ENCODE results near the gene NOTO. TPM values are rescaled to one million over a fixed set of nuclear protein-coding genes. Genes with fewer than 3 reads are reported as not detected.
A peak's percentile ranks its signal among the peaks of the same experiment; 100 is the strongest.
"Not testable (repeated sequence)": the region's sequence is repeated elsewhere in the genome, so short reads cannot be mapped to it uniquely, and the experiment has no call there.

Gene NOTO, protein sequence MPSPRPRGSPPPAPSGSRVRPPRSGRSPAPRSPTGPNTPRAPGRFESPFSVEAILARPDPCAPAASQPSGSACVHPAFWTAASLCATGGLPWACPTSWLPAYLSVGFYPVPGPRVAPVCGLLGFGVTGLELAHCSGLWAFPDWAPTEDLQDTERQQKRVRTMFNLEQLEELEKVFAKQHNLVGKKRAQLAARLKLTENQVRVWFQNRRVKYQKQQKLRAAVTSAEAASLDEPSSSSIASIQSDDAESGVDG
- polyA plus RNA-seq (2012; ENCODE audit: missing spikeins) = not detected

DNA sequence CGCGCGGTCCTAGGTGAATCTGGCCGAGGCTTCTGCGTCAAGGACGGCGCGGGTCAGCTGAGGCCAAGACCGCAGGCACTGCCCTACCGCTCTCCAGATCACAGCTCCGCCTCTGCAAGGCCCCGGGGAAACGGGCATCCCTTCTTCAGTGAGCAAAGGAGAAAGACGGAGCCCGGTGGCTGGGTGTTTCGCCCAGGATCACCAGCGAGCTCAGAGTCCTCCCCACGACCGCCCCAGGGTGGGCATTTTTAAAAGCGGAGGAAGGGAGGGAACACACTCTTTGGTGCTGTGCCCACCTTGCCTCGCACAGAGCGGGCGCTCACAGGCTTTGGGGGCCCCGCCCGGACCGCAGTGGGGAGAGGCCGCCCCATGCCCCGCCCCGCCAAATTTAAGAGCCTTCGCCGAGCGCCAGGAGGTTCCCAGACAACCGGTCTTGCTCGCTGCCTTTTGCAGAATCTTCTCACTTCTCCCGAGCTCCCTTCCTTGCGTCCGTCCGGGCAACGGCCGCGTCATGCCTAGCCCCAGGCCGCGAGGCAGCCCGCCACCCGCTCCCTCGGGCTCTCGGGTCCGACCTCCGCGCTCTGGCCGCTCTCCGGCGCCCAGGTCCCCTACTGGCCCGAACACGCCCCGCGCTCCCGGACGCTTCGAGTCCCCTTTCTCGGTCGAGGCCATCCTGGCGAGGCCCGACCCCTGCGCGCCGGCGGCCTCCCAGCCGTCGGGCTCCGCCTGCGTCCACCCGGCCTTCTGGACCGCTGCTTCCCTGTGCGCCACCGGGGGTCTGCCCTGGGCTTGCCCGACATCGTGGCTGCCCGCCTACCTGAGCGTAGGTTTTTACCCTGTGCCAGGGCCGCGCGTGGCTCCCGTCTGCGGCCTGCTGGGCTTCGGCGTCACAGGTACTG, at the start of gene NOTO:
Gene NOTO (plus strand): TSS at position 419 of the 899 bp plus-strand sequence. CDS start 93 bp downstream, at position 512.
- no peak for DNase-seq (ENCODE audit: insufficient read length)

DNA sequence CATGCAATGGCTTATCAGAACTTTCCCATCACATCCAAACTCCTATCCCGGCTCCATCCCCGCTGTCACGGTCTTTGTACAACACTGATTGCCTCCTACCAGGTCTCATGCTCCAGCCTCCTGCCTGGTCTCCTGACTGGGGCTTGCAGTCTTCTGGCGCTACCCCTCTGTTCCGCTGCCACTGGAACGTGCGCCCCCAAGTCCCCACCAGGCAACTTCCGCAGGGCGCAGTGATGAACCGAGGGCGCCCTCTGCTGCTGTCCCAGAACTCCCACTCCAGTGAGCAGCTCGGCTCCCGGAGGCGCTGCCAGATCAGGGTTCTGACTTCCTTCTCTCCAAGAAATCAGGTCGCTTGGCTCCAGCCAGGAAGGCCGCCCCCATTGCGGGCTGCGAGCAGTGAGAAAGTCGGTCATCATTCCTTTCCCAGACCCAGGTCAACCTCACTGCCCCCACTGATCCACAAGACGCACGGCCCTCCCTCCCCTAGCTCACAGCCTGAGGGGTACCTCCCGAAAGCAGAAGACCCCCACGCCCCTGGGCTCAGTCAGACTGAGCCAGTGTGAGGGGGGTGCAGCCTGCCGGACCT, 45.7 kb upstream of the NOTO start:
- TF ChIP-seq POLR2A (IDR thresholded peaks at IDR 0.05; ENCODE audit: low read depth, low read length) (no peak), POLR2AphosphoS5 (IDR thresholded peaks at IDR 0.05; ENCODE audit: low read depth, low read length) (no peak)
- FAIRE-seq (no peak), DNase-seq (ENCODE audit: insufficient read length) (no peak)

More for the DNA sequence above, at the start of gene NOTO:
- no peak for TF ChIP-seq TAF1 (IDR thresholded peaks at IDR 0.05; ENCODE audit: borderline replicate concordance, low read depth, low read length)
- TF ChIP-seq POLR2AphosphoS5 (IDR thresholded peaks at IDR 0.05; ENCODE audit: low read depth, low read length) = no peak
- no peak for TF ChIP-seq POLR2A (IDR thresholded peaks at IDR 0.05; ENCODE audit: low read depth, low read length)
- no peak for FAIRE-seq

DNA sequence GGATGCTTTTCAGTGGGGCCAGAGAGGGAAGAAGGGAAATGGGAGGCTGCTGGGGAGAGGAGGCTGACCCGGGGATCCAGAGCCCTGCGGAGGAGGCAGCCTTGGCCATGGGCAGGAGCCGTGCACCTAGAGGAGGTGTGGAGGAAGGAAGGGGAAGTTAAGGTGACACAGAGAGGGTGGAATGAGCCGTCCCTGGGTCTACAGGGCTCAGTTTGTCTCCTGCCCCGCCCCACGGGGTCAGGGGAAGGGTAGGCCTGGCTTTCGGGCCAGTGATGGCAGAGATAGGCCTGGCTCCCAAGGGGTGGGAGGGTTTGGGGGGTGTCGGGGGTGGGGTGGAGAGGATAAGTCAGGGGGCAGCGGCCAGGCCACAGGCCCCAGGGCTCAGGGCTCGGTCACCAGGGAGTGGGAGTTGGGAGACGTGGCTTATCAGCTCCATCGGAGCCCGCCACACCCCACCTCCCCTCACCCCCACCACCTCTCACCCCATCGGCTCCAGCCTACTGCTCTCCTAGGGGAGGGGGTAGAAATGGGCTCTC, 39.5 kb upstream of the NOTO start:
- FAIRE-seq = no peak
- TF ChIP-seq POLR2AphosphoS5 (IDR thresholded peaks at IDR 0.05; ENCODE audit: low read depth, low read length) (no peak), TAF1 (IDR thresholded peaks at IDR 0.05; ENCODE audit: borderline replicate concordance, low read depth, low read length) (no peak), POLR2A (IDR thresholded peaks at IDR 0.05; ENCODE audit: low read depth, low read length) (no peak)

DNA sequence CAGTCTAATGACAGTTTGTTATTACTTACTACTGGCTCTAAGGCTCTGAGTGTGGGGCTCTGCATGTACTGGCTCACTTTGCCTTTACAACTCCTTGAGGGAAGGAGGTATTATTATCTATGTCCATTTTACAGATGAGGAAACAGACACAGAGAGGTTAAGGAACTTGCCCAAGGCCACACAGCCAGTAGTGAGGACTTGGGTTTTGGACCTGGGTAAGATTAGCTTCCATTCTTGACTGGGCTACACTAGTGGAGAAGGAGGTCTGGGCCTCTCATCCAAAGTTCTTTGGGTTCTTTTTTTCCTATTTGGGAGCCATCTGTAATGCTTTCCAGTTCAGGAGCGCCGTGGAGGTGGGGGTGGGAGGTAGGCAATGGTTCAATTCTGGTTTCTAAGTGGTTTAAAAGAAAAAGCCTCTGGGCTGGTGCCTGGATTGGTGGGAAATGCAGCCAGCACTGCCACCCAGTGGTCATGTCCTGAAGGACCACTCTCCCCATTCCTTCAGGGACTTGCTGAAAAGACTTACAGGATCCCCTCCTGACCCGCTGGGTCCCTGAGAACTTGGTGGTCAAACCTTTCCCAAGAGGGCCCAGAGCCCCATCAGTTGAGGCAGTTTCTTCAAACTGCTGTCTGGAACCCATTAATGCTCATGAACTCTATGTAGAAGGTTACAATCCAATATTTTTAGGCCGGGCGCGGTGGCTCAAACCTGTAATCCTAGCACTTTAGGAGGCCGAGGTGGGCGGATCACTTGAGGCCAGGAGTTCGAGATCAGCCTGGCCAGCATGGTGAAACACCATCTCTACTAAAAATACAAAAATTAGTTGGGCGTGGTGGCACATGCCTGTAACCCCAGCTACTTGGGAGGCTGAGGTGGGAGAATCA, 38.6 kb upstream of the NOTO start:
- DNase-seq (ENCODE audit: insufficient read length) (peak; percentile 59), FAIRE-seq (no peak)
- TF ChIP-seq POLR2AphosphoS5 (IDR thresholded peaks at IDR 0.05; ENCODE audit: low read depth, low read length) (no peak), TAF1 (IDR thresholded peaks at IDR 0.05; ENCODE audit: borderline replicate concordance, low read depth, low read length) (no peak), POLR2A (IDR thresholded peaks at IDR 0.05; ENCODE audit: low read depth, low read length) (no peak)

More for the DNA sequence above, 39.5 kb upstream of the NOTO start:
- no peak for DNase-seq (ENCODE audit: insufficient read length)

DNA sequence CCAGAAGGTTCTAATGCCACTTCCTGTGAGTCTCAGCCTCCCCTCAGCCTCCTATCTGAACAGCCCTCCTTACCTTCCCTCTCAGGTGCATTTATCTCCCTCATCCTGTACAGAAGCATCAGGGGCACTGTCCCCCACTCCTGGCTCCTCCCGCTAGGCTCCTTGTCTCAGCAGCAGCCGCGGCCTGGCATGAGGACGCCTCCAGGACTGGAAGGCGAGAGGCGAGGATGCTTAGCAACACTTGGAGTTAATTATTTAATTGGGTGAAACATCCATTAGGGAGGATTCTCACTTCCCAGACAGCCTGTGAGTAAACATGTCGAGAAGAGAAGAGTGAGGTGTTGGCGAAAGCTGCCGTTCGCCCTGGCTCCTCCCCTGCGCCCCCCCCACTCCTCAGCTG, 36.4 kb upstream of the NOTO start:
- not testable (repeated sequence) for FAIRE-seq; DNase-seq (ENCODE audit: insufficient read length)

DNA sequence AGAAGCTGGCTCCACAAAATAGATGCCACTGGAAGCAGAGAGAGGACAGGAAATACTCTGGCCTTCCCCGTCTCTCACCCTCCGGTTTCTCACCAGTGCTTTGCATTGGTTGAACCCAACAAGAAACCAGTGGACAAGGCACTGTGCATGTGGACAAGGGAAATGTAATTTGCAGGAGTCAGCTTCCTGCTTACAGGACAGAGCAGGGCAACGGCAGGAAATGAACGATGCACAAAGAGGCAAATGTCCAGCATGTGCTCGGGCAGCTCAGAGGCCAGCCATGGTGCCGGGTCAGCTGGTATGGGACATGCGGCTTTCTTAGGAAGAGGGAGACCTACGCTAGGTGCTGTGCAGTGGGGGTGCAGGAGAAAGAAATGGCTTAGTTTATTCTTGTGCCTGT, 35.6 kb upstream of the NOTO start:
- not testable (repeated sequence) for FAIRE-seq; DNase-seq (ENCODE audit: insufficient read length)

DNA sequence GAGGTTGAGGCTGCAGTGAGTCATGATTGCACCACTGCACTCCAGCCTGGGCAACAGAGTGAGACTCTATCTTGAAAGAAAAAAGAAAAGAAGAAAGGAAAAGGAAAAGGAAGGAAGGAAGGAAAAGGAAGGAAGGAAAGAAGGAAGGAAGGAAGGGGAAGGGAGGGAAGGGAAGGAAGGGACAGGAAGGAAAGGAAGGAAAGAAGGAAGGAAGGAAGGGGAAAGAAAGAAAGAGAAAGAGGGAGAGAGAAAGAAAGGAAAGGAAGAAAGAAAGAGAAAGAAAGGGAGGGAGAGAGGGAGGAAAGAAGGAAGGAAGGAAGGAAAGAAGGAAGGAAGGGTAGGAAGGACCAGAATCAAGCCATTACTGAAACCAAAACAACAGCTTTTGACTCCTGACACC, 34.0 kb upstream of the NOTO start:
- not testable (repeated sequence) for DNase-seq (ENCODE audit: insufficient read length); FAIRE-seq

DNA sequence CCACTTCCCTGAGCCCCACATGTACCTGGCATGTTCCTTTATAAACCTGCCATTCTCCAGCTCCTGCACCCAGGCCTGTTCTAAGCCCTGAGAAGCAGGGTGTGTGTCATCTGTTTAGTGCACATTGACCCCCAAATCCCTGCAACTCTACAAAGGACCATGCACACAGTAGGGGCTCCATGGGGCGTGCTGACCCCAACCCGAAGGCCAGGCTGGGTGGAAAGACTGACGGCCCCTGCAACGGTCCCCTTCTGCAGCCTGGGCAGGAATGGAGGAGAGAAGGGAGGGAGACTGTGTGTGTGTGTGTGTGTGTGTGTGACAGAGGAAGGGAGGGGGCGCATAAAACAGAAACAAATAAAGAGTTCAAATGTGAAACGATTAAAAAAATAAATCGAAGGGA, 32.0 kb upstream of the NOTO start:
- not testable (repeated sequence) for DNase-seq (ENCODE audit: insufficient read length); FAIRE-seq

DNA sequence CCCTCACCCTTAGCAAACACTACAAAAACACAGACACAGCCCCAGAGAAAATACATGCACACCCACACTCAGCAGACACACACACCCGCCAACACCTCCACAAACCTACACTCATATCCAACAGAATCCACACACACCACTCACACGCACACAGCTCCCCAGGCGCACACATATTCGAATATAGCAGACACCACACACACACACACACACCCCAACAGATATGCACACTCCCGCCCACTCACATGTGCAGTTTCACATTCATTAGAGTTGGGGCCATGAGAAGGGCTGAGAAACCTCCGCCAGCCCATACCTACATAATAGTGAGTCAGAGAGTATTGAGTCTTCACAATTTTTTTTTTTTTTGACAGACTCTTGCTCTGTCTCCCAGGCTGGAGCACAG, 29.4 kb upstream of the NOTO start:
- no peak for TF ChIP-seq POLR2AphosphoS5 (IDR thresholded peaks at IDR 0.05; ENCODE audit: low read depth, low read length)
- TF ChIP-seq TAF1 (IDR thresholded peaks at IDR 0.05; ENCODE audit: borderline replicate concordance, low read depth, low read length) = no peak
- no peak for TF ChIP-seq POLR2A (IDR thresholded peaks at IDR 0.05; ENCODE audit: low read depth, low read length)
- FAIRE-seq = no peak
- DNase-seq (ENCODE audit: insufficient read length) = no peak

DNA sequence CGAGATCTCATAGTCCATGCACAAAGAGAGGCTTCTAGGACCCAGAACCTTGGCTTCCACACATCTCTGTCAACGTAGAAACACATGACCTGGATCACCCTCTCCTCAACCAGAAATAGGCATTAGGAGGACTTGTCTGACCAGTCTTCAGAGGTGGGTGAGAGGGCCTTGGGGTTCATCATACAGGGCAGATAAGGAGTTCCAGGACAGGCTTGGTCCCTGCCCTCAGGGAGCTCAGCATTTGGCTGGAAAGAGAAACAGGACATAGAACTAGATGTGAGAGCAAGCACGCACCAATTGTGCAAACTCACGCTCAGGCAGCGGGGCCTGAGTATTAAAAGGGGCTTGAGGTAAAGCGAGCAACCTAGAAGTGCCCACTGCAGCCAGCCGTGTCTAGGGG, 28.6 kb upstream of the NOTO start:
- no peak for TF ChIP-seq POLR2AphosphoS5 (IDR thresholded peaks at IDR 0.05; ENCODE audit: low read depth, low read length)
- TF ChIP-seq POLR2A (IDR thresholded peaks at IDR 0.05; ENCODE audit: low read depth, low read length) = no peak
- TF ChIP-seq TAF1 (IDR thresholded peaks at IDR 0.05; ENCODE audit: borderline replicate concordance, low read depth, low read length) = no peak
- no peak for DNase-seq (ENCODE audit: insufficient read length)
- no peak for FAIRE-seq

DNA sequence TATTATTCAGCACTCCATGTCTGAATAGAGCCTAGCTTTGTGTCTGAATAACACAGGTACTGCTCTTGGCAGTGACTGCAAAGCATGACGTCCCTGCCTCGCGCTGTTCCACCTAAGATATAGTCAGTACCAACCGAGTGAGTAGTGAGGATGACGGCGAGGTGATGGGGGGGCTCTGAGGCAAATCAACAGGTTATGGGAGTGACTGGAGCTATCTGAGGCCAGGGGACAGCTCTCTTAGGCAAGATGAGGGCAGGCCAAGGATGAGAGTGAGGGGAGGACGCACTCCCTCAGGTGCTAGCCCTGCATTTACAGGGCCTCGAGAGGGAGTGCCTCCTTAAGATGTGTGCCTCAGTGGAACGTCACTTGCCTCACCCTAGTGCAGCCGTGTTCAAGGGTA, 28.1 kb upstream of the NOTO start:
- TF ChIP-seq POLR2A (IDR thresholded peaks at IDR 0.05; ENCODE audit: low read depth, low read length) = no peak
- TF ChIP-seq TAF1 (IDR thresholded peaks at IDR 0.05; ENCODE audit: borderline replicate concordance, low read depth, low read length) = no peak
- no peak for TF ChIP-seq POLR2AphosphoS5 (IDR thresholded peaks at IDR 0.05; ENCODE audit: low read depth, low read length)
- DNase-seq (ENCODE audit: insufficient read length) = no peak

More for the DNA sequence above, 28.1 kb upstream of the NOTO start:
- FAIRE-seq = no peak
